ENCODE results near the gene PRUNE2. TPM values are rescaled to one million over a fixed set of nuclear protein-coding genes. Genes with fewer than 3 reads are reported as not detected.

PRUNE2 gene
- total and polyA plus RNA-seq, 2 of the 8 experiments (the other 6 are each of a cell fraction or from before 2014, with no cell fraction given), result 5.5 to 13.3 TPM

DNA sequence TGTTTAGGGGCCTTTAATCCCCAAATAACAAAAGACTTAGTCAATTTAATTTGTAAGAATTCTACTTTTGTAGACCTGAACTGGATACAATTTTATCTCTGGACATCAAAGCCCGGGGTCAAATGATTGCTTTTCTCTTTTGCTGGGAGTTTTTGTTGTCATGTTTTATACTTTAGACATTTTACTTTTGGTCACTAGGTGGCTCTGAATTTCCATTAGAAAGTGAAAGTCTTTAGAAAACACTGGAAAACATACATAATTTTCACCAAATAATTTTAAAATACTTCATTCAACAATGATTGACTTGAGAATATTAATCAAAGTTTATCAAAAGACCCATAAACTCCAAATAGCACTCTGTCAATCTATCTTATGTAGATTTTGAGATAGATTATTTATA, 144.5 kb downstream of the PRUNE2 start:
- ChIA-PET CTCF (ENCODE audit: partially characterized antibody) (interaction anchor here (0.9 to 2.6 kb wide), 5 partner anchors 11 to 236 kb away, joined by 3 to 14 read pairs (median 5); no protein-coding TSS in a partner anchor), POLR2A (ENCODE audit: partially characterized antibody) (no interaction called here)
- Histone ChIP-seq H3K4me3 (ENCODE audit: extremely low read depth in 1 of 4, insufficient read depth in 2 of 4, low read depth in 3 of 4, low read length in 4 of 4) (no peak overlapping the region), H3K27me3 (replicated peaks in 1 of 4; ENCODE audit: control insufficient read depth in 3 of 4, extremely low read depth in 1 of 4, insufficient read depth in 3 of 4, low read length in 3 of 4) (no peaks in the 10 kb centered on the region), H3K56ac (replicated peaks; ENCODE audit: insufficient read length, low read depth, low read length) (no peak overlapping the region), H2BK5ac (ENCODE audit: low read depth, low read length) (no peak overlapping the region), H3K23ac (ENCODE audit: insufficient read length) (no peak overlapping the region), H3K79me2 (ENCODE audit: control insufficient read depth in 1 of 2, insufficient read depth in 2 of 2, low read length in 2 of 2) (no peaks in the 10 kb centered on the region), H3K36me3 (ENCODE audit: control insufficient read depth in 2 of 4, insufficient read depth in 4 of 4, low read length in 3 of 4) (no peaks in the 10 kb centered on the region), H3K4me2 (ENCODE audit: insufficient read depth in 1 of 2, low read depth in 2 of 2, low read length in 2 of 2) (no peak overlapping the region), H3K23me2 (ENCODE audit: low read depth, low read length) (no peaks in the 10 kb centered on the region), H2AFZ (ENCODE audit: low read length) (no peak overlapping the region), H2BK12ac (ENCODE audit: low read depth, low read length) (no peak overlapping the region), H3K18ac (ENCODE audit: extremely low read depth, low read length) (no peak overlapping the region), H3K9ac (replicated peaks in 1 of 4; ENCODE audit: extremely low read depth in 1 of 4, low read depth in 3 of 4, low read length in 3 of 4) (no peak overlapping the region), H3K9me3 (ENCODE audit: insufficient read depth in 2 of 2, low read depth in 1 of 2, low read length in 1 of 2) (no peaks in the 10 kb centered on the region), H3K27ac (ENCODE audit: low read depth, low read length) (no peak overlapping the region), H4K20me1 (replicated peaks in 1 of 2; ENCODE audit: control insufficient read depth in 1 of 2, insufficient read depth in 2 of 2, low read length in 2 of 2) (no peaks in the 10 kb centered on the region), H2BK20ac (ENCODE audit: low read length) (no peak overlapping the region), H3K14ac (ENCODE audit: insufficient read length) (no peak overlapping the region), H3K4me1 (replicated peaks in 1 of 4; ENCODE audit: control insufficient read depth in 3 of 4, insufficient read depth in 4 of 4, low read length in 3 of 4) (peaks cover 0 to under 1% (median 0%) of the 10 kb centered on the region in 4 experiments; a peak in 1 of 7 replicates), H4K5ac (ENCODE audit: insufficient read length, low read depth, low read length) (no peak overlapping the region), H4K8ac (ENCODE audit: extremely low read depth, insufficient read depth, low read length) (no peak overlapping the region), H2BK120ac (replicated peaks; ENCODE audit: low read depth, low read length) (no peak overlapping the region), H4K91ac (replicated peaks; ENCODE audit: insufficient read length, low read length) (no peak overlapping the region), H3K4ac (replicated peaks; ENCODE audit: insufficient read length, low read depth, low read length) (no peak overlapping the region), H2AK5ac (ENCODE audit: low read depth, low read length) (no peak overlapping the region), H2BK15ac (ENCODE audit: low read length) (no peak overlapping the region), H3K79me1 (ENCODE audit: low read depth, low read length) (no peaks in the 10 kb centered on the region)
- FAIRE-seq (no peak), DNase-seq (ENCODE audit: low read depth in 1 of 2, low spot score in 2 of 2) (no peak)
- TF ChIP-seq TEAD4 (IDR thresholded peaks at IDR 0.05; ENCODE audit: low read depth, low read length), result no peak
- peak; percentile 14 to 22; a peak in 2 of 4 replicates for TF ChIP-seq RAD21 (IDR thresholded peaks at IDR 0.05 in 1 of 2, conservative IDR thresholded peaks at IDR 0.05 in 1 of 2; ENCODE audit: low read depth in 2 of 2, low read length in 2 of 2)
- WGBS, 2 experiments (ENCODE audit: extremely low coverage in 1 of 2, insufficient coverage in 1 of 2, insufficient read length in 1 of 2, insufficient replicate concordance in 2 of 2, low coverage in 1 of 2, low lambda C conversion rate in 2 of 2, missing lambda C conversion rate in 1 of 2), result 94% methylated on average over 1 of the region's 1 CpG; no CpG with 5 or more reads in 1 of the 2 experiments

Measured in H1 (cell line).